ENCODE data around the gene NF2.
"Not testable (repeated sequence)": the region's sequence is repeated elsewhere in the genome, so short reads cannot be mapped to it uniquely, and the experiment has no call there.

The NF2 gene

DNA sequence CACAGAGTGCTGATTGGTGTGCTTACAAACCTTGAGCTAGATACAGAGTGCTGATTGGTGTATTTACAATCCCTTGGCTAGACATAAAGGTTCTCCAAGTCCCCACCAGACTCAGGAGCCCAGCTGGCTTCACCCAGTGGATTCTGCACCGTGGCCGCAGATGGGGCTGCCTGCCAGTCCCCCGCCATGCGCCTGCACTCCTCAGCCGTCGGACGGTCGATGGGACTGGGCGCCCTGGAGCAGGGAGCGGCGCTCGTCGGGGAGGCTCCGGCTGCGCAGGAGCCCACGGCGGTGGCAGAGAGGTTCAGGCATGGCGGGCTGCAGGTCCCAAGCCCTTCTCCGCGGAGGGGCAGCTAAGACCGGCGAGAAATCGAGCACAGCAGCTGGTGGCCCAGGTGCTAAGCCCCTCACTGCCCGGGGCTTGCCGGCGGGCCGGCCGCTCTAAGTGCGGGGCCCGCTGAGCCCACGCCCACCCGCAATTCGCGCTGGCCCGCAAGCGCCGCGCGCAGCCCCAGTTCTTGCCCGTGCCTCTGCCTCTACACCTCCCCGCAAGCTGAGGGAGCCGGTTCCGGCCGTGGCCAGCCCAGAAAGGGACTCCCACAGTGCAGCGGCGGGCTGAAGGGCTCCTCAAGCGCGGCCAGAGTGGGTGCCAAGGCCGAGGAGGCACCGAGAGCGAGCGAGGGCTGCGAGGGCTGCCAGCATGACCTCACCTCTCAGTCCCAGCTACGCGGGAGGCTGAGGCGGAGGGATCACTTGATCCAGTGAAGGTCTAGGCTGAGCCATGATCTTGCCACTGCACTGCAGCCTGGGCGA is 5.4 kb upstream of the NF2 start:
- DNase-seq = not testable (repeated sequence)

DNA sequence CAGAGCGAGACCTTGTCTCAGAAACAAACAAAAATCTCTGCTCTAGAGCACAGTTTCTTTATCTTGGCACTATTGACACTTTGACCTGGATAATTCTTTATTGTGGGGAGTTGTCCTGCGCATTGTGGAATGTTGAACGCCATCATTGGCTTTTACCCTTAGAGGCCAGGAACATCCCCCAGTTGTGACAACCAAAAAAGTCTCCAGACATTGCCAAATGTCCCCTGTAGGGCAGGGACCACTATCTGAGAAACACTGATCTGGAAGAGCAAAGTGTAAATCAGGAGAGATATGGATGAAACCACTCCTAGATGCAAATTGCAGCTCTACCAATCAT is 4.8 kb upstream of the NF2 start:
- DNase-seq = no peak

DNA sequence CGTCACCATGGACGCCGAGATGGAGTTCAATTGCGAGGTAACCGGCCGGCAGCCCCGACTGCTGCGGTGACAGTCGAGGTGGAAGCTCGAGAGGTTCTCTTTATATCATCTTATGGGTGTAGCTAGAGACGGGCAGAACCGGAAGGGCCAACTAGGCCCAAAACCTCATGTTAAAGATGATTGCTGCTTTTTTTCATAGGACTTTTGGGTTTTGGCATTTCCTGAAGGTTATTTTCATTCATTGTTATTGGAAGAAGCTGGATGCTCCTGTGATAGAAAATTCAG is 585 bp downstream of the NF2 start:
- no peak for DNase-seq

DNA sequence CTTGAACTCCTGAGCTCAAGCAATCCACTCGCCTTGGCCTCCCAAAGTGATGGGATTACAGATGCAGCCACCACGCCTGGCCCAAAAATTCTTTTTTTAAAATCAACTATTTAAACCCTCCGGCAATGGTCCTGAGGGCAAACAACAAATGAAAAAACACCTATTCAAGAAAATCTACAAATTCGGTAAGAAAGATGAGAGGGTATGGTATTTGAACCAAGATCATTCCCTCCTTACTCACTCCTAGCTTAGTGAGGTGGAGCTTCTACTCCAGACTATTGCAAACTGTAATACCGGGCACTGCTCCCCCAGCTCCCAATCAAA is 2.1 kb downstream of the NF2 start:
- DNase-seq = no peak

DNA sequence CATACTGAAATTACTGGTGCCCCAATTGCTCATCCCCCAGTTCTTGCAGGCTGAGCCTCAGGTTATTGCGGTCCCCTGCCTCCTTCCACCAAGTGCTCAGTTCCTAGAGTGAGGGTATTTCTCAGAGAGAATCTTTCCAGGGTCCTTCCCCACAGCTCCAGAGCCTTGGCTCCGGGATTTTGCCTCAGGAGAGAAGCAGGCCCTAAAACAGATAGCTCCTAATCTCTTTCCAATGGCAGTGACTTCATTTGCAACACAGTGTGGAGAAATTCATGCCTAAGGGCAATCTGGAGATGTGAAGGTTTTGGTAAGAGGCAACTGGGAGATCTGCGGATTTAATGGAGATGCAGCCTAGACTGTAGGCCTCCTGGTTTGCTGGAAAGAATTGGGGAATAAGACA is 2.9 kb downstream of the NF2 start:
- no peak for DNase-seq

DNA sequence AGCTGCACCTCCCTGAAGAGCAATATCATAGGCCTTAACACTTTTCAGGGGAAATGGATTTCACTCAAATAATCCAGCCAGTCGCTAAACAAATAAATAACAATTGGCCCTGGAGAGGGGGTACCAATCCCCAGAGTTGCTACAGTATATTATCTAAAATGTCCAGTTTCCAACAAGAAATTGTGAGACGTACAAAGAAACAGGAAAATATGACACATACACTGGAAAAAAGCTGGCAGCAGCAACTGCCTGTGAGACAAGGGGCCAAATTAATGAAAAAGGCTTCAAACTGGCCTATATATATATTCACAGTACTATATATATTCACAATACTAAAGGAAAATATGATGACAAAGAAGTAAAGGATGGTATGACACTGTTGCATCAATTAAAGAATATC is 4.0 kb downstream of the NF2 start:
- DNase-seq = no peak

DNA sequence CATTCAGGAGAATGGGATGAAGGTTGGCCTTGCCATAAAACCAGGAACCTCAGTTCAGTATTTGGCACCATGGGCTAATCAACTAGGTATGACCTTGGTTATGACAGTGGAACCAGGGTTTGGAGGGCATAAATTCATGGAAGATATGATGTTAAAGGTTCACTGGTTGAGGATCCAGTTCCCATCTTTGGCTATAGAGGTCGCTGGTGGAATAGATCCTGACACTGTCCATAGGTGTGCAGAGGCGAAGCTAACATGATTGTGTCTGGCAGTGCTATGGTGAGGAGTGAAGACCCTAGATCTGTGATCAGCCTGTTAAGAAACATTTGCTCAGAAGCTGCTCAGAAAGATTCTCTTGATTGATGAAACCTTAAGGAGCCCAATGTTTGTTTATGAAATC is 5.7 kb downstream of the NF2 start:
- DNase-seq = no peak

DNA sequence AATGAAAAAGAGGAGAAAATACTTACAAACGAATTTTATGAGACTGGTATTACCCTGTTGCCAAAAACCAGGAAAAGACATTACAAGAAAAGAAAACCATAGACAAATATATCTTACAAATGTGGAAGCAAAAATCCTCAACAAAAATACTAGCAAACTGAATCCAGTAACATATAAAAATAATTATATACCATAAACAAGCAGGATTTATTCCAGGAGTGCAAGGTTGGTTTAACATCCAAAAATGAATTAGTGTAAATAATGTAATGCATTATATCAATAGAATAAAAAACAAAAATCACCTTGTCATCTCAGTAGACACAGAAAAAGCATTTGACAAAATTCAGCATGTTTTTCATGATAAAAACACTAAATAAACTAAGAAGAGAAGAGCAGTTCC is 7.3 kb downstream of the NF2 start:
- DNase-seq = no peak

DNA sequence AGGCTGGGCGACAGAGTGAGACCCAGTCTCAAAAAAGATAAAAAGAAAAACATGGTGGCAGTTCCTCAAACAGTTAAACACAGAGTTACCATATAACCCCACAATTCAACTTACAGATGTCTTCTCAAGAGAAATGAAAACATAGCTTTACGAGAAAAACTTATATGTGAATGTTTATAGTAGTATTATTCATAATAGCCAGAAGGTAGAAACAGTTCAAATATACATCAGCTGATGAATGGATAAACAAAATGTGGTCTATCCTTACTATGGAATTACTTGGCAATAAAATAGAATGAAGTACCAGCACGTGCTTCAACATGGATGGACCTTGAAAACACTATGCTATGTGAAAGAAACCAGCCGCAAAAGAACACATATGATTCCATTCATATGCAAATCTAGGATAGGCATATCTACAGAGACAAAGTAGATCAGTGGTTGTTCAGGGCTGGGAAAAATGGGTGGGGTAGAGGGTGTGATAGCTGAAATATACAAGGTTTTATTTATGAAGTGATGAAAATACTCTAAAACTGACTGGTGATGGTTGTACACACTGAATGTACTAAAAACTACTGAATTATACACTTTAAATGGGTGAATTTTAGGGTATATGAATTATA is 12.4 kb downstream of the NF2 start:
- DNase-seq = no peak

DNA sequence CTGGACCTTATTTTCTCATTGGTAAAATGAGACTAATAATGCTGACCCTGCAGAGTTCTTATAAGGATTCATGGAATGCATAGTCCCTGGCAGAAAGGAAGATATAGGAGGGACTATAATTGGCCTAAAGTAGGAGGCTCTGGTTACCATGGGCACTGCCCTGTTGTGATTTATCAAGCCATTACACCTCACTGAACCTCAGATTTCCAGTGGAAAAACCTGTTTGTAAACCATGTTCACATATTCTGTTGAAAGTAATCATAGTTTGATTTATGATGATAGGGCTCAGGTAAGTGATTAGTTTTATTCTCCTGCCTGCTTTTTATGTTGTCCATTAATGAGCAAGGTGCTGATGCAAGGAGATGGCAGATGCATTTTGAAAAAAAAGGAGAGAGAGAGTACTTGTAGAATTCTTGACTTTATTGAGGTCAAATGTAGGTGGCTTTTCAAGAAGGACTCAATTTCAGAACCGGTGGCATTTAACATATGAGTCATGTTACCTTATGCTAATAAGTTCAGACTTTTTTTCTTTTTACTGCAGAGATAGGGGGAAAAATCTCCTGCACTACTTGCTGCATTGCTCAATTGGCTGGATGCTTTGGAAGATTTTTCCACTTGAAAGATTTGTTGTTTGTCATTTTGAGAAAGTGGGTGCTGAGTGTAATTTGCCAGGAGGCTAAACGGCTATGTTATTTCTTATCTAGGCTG is 14.6 kb downstream of the NF2 start:
- DNase-seq = no peak

DNA sequence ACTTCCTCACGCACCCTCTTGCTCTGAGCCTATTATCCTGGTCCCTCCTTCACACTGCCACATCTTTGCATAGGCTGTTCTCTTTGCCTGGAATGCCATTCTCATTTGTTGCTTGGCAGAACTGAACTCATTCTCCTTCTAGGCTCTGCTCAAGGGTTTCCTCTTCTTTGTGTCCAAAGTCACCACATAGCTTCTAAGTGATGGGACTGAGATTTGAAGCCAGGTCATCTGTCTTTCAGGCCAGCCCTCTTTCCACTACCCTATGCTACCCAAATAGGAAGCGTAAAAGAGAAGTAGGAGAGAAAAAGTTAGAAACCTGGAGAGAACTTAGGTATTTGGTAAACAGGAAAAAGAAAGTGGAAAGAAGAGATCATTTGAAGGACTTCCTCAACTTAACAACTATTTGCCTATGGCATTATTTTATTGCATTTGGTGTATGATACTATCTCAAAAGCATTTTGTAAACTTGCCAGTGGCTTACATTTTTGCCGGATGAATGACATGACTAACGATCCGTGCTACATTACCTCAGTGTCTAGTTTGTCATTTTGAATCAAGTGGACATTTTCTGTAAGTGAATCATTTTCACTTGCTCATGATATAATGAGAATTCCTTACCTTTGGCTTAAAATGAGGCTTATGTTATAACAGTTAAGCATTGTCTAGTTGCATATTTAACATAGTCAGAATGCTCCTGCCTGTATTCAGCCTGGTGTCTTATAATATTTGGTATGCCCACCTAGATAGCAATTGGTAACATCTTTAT is 18.5 kb downstream of the NF2 start:
- DNase-seq = no peak

DNA sequence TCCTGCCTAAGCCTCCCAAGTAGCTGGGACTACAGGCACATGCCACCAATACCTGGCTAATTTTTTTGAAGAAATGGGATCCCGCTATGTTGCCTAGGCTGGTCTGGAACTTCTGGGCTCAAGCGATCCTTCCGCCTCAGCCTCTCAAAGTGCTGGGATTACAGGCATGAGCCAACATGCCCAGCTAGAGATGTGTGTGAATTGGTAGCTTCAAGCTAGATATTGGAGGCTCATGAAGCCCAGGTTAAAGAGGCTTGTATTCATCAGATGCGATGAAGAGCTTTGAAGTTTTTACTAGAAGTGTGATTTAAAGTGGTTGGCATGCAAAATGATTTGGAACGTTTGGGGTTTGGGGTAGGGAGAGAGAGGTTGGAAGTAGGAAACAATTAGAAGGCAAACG is 19.6 kb downstream of the NF2 start:
- no peak for DNase-seq

DNA sequence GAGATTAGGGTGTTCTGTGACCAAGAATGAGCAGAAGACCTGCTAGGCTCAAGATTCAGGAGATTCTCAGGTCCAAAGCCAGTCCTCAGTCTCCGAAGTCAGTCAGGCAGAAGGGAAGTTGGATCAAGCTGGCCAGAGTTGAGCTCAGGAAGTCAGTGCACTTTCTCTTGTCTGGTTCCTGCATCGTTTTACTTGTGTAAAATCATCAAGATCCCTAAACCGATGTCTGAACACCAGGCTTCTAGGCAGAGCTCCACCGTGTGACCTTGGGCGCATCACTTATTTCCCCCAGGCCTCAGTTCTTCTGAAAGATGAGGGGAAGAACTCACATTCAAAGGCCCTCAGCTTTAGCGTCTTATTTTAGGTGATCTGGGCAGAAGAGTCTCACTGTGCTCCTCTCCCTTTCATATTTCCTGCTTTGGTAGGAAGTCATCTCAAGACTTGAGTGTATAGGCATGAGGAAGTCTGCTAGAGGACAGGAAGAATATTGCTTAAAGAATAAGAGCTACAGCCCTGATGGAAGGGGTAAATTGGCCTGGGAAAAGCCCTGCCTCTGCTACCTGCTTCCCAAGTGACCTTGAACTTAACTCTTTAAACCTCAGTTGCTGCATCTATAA is 20.2 kb downstream of the NF2 start:
- no peak for DNase-seq

DNA sequence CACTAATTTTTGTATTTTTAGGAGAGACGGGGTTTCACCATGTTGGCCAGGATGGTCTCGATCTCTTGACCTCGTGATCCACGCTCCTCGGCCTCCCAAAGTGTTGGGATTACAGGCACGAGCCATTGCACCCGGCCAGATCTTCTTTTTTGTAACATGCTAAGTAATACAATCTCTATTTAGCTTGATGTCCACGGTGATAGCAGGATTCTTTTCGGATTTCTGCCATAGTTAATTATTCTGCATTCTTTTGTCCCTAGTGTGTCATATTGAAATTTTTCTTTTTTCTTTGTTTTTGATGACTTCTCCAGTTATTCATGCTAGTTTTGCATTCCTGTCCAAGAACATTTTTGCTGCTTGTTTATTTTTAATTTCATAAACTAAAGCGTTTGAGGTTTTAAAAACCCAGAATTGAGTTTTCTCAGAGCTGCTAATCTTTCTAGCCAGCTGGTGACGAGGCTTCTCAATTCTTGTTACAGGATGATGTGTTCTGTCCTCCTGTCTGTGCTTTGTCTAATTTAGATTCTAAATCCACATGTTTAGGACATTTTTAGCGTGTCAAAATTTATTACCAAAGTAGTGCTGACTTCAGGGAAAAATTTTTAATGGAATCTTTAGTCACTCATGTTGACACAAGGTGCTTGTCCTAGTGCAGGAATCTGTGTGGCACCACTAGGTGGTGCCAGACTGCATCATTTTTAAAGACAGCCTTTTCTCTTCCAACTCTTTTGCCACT is 21.8 kb downstream of the NF2 start:
- no peak for DNase-seq

DNA sequence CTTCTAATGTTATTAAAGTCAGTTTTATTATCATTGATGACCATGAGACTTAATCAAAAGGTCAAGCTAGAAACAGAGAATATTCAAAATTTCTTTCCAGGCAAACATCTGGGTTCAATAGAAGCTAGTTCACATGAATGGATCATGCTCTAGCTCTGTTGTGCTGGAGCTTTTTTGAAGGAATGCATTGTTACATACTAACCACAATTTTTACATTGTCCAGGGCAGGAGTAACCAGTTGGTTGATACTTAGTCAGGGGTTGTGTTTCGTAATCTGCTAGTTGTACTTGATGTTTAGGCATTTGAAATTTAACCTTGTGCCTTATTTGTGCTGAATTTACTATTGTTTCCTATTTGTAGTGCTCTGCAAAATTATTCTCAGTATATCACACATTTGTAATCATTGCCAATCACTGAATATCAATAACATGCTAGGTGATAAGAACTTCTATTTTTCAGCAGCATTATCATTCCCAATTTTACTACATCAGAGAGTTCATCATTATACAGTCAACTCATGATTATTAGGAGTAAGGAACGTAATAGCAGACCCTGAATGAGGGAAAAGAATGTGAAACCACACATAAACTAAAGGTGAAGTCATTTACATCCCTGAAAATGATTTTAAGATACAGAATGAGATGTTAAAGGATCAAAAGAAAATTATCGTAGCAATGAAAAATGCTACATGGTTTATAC is 23.2 kb downstream of the NF2 start:
- DNase-seq = no peak

DNA sequence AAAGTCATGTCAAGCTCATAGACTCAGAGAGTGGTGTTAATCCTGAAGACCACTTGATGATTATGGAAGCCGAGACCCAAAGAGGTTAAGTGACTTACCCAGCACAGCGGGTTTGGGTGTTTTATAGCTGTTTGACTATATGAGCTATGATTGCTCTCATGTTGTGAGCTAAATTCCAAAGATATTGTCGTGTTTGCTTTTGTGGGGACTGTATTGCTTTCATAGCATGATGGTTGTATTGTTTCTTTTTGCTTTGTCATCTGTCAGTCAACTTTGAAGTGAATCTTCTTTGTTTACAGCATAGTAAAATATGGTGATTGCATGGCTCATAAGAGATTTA is 23.7 kb downstream of the NF2 start:
- no peak for DNase-seq

DNA sequence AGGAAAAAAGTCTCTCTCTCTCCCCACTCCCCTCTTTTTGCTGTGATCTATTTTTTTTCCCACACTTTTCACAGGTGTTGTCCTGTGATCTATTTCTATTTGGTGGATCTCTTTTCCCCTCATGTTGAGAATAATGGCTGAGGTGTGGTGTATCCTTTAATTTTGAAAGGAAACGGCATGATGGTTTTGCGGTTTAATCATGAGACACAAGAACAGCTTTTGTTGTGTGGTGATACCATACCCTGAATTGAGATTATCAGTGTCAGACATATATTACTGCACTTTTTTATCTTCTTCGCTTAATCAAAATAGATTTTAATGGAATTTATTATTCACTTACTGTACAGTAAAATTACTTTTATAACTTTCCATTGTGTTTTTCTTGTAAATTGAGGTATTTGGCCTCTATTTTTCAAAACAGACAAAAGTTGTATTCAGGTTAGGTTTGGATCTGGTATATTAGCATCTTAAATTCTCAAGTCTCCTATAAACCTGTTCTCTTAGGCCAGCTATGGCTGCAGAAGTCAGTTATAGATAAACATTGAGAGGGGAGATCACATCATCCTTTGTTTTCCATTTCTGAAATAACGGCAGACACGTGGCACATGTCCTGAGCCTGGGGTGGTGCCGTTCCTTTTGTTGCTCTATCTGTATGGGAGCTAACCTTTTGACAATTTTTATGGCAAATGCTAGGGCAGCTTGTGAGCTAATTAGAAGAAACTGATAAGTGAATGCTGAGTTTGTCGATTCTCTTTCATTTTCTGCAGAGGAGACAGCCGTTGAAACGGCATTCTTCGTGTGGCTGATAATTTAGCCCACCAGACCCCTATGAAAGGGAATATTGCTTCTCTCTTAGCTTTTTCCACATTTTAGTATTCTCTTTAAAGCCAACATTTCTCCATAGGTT is 25.8 kb downstream of the NF2 start:
- no peak for DNase-seq

DNA sequence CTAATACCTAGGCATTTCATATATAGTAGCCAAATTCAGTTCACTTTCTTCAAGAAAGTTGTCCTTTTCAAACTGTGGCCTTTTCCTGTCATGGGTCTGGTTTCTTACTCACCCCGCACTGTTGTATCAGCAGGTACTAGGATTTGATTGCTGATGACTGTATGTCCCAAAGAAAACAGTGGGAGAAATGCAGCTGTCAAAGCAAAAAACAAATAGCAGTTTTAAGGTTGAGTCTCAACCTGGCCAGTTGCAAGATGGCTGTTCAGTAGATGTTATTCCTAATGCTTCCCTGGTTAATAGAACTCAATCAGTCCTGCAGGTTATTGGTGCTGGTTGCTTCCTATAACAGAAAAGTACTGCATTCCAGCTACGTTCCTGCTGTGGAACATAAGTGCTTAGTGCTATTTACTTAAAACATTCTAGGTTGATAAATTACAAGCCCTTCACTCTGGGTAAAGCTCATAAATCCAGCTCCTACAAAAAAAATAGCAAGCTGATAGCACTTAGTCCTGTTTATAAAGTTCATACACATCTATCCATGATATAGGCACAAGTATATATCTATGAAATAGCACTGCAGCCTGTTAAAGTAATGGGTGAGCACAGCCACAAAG is 26.6 kb downstream of the NF2 start:
- DNase-seq = no peak

DNA sequence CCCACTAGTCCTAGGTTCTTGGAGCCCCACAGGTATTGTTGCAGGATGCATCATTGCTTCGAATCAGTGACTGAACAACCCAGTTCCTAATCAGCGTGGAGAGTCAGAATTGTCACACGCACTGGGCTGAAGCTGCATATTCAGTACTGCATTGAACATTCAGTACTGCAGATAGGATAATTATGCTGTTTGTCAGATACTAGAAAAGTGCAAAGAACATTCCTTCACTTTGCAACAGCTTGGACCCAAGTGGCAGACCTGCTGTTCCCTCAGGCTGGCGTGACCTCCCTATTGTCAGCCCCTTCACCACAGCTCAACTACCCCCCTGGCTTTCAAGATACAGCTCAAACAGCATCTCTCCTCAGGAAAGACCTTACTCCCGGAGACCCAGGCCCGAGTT is 27.6 kb downstream of the NF2 start:
- DNase-seq = no peak

DNA sequence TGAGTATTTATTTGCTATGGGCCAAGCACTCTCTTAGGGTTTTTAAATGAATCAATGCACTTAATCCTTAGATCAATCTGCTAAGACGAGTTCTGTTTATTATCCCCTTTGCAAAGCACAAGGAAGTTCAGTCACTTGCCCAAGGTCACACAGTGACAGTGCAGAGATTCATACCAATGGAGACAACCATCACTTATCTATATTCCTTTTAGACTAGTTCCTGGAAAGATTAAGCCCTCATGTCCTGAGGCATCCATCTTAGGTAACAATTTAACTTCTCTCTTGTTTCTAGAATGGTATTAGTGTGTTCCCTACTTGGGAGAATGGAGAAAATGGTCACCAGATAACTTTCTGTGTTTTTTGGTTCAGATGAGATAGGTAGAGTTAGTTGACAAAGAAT is 28.3 kb downstream of the NF2 start:
- DNase-seq = no peak

DNA sequence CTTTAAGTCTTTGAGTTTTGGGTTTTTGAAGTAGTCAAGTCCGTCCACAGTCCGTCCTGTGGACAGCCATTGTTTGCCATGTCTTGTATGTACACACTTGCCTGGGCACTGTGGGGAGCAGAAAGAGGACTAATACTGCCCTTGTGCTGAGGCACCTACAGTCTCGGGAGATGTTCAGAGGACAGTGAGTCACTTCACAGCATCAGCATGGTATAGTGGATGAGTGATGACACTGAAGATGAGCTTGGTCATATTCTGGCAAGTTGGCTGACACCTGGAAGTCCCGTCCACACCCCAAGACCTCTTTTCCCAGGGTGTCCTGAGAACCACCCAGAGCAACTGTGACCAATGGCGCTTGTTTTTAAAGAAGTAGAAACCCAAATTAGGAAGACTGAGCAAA is 29.2 kb downstream of the NF2 start:
- no peak for DNase-seq
